HG03378 (cell line): ENCODE measurements around the gene TGFBR3L.
"Not testable (repeated sequence)": the region's sequence is repeated elsewhere in the genome, so short reads cannot be mapped to it uniquely, and the experiment has no call there.

Experiments used
- ATAC-seq: cut with Tn5 transposase; IDR thresholded peaks from one replicate; pipeline ENCODE4 v1.9.1; 2021; ENCODE audit warnings: mild to moderate bottlenecking, moderate library complexity; ENCODE audit not compliant: unreplicated experiment

Gene TGFBR3L

GRCh38 chr19:7879111-7879807 lies 35.4 kb upstream of the TGFBR3L start:
- no peak for ATAC-seq

- no peak for ATAC-seq
These were observed 34.8 kb upstream of the TGFBR3L start for GRCh38 chr19:7879836-7880235.

GRCh38 chr19:7881910-7882309 lies 32.7 kb upstream of the TGFBR3L start:
- ATAC-seq = no peak

GRCh38 chr19:7883105-7883504 lies 31.5 kb upstream of the TGFBR3L start:
- no peak for ATAC-seq

GRCh38 chr19:7883796-7884570 lies 30.6 kb upstream of the TGFBR3L start:
- no peak for ATAC-seq

GRCh38 chr19:7885818-7886217 lies 28.8 kb upstream of the TGFBR3L start:
- ATAC-seq = no peak

- no peak for ATAC-seq
These were observed 27.1 kb upstream of the TGFBR3L start for GRCh38 chr19:7887408-7888144.

- ATAC-seq = no peak
These were observed 26.3 kb upstream of the TGFBR3L start, which contains the start of gene LRRC8E for GRCh38 chr19:7888145-7888825. LRRC8E (plus strand) TSS chr19:7888510; CDS start chr19:7895604, 7,094 bp downstream.

GRCh38 chr19:7888826-7889217 lies 25.8 kb upstream of the TGFBR3L start:
- ATAC-seq = no peak

- not testable (repeated sequence) for ATAC-seq
These were observed 21.1 kb upstream of the TGFBR3L start for GRCh38 chr19:7893362-7894101.

GRCh38 chr19:7894612-7895309 lies 19.9 kb upstream of the TGFBR3L start:
- ATAC-seq = no peak

GRCh38 chr19:7895565-7895964 lies 19.1 kb upstream of the TGFBR3L start:
- ATAC-seq = no peak

GRCh38 chr19:7897292-7897691 lies 17.3 kb upstream of the TGFBR3L start:
- no peak for ATAC-seq

GRCh38 chr19:7898967-7899366 lies 15.7 kb upstream of the TGFBR3L start:
- no peak for ATAC-seq

- ATAC-seq = no peak
These were observed 14.8 kb upstream of the TGFBR3L start for GRCh38 chr19:7899751-7900378.

- no peak for ATAC-seq
These were observed 14.2 kb upstream of the TGFBR3L start for GRCh38 chr19:7900401-7900870.

GRCh38 chr19:7900931-7901330 lies 13.7 kb upstream of the TGFBR3L start:
- no peak for ATAC-seq

GRCh38 chr19:7901337-7901736 lies 13.3 kb upstream of the TGFBR3L start:
- no peak for ATAC-seq

GRCh38 chr19:7902796-7903243 lies 11.8 kb upstream of the TGFBR3L start:
- ATAC-seq = no peak
